ENCODE measurements around the gene CEMIP. TPM values are rescaled to one million over a fixed set of nuclear protein-coding genes. Genes with fewer than 3 reads are reported as not detected.

Gene CEMIP
- total RNA-seq, 2 experiments from 2014 or later, result not detected

GRCh38 chr15:80789796-80790195, 10.6 kb downstream of the CEMIP start:
- Histone ChIP-seq H3K79me2 (ENCODE audit: insufficient read depth, low read depth, low read length) (no peaks in the 10 kb centered on the region), H3K4me2 (ENCODE audit: low read length) (no peak overlapping the region), H3K4me3 (ENCODE audit: low read depth, low read length, poor library complexity, severe bottlenecking) (no peak overlapping the region), H3K27ac (ENCODE audit: low read depth, low read length, poor library complexity, severe bottlenecking) (no peak overlapping the region), H2AFZ (ENCODE audit: low read length) (no peak overlapping the region), H4K20me1 (ENCODE audit: insufficient read depth, low read length) (no peaks in the 10 kb centered on the region), H3K4me1 (ENCODE audit: insufficient read depth, low read length, poor library complexity, severe bottlenecking) (no peaks in the 10 kb centered on the region), H3K9me2 (ENCODE audit: insufficient read depth, low read length) (no peaks in the 10 kb centered on the region), H3K9me3 (ENCODE audit: low read length) (no peaks in the 10 kb centered on the region), H3K36me3 (ENCODE audit: insufficient read depth, low read length) (no peaks in the 10 kb centered on the region)
- ChIA-PET POLR2A (interaction anchor here (0.6 kb wide), 1 partner anchor 84 kb away, joined by 3 read pairs; no protein-coding TSS in a partner anchor), CTCF (ENCODE audit: unreplicated experiment) (no interaction called here)
- TF ChIP-seq CTCF (conservative IDR thresholded peaks at IDR 0.05; ENCODE audit: low read length) (no peak), EZH2phosphoT487 (IDR thresholded peaks at IDR 0.05; ENCODE audit: borderline replicate concordance, low read depth, low read length) (no peak)
- no peak for DNase-seq (ENCODE audit: low spot score)
- no TSS peak for BruUV-seq (replicated peaks)
- intact Hi-C loops (cut with micrococcal nuclease; ENCODE audit: unreplicated experiment), result no loop called here

GRCh38 chr15:80790236-80790635, 11.1 kb downstream of the CEMIP start:
- no TSS peak for BruUV-seq (replicated peaks)
- no peak overlapping the region for H3K4me3 ChIP-seq (ENCODE audit: low read depth, low read length, poor library complexity, severe bottlenecking)
- H3K9me2 ChIP-seq (ENCODE audit: insufficient read depth, low read length), result no peaks in the 10 kb centered on the region
- H3K27ac ChIP-seq (ENCODE audit: low read depth, low read length, poor library complexity, severe bottlenecking), result no peak overlapping the region
- H3K4me1 ChIP-seq (ENCODE audit: insufficient read depth, low read length, poor library complexity, severe bottlenecking), result no peaks in the 10 kb centered on the region
- H3K9me3 ChIP-seq (ENCODE audit: low read length), result no peaks in the 10 kb centered on the region
- intact Hi-C loops (cut with micrococcal nuclease; ENCODE audit: unreplicated experiment), result no loop called here
- DNase-seq (ENCODE audit: low spot score), result no peak
- no peak overlapping the region for H3K4me2 ChIP-seq (ENCODE audit: low read length)
- no peaks in the 10 kb centered on the region for H3K79me2 ChIP-seq (ENCODE audit: insufficient read depth, low read depth, low read length)
- H3K36me3 ChIP-seq (ENCODE audit: insufficient read depth, low read length), result no peaks in the 10 kb centered on the region
- no peaks in the 10 kb centered on the region for H4K20me1 ChIP-seq (ENCODE audit: insufficient read depth, low read length)
- ChIA-PET CTCF (ENCODE audit: unreplicated experiment) (no interaction called here), POLR2A (no interaction called here)
- TF ChIP-seq CTCF (conservative IDR thresholded peaks at IDR 0.05; ENCODE audit: low read length), result no peak
- TF ChIP-seq EZH2phosphoT487 (IDR thresholded peaks at IDR 0.05; ENCODE audit: borderline replicate concordance, low read depth, low read length), result no peak
- H2AFZ ChIP-seq (ENCODE audit: low read length), result no peak overlapping the region

- H3K9me2 ChIP-seq (ENCODE audit: insufficient read depth, low read length), result no peaks in the 10 kb centered on the region
- intact Hi-C loops (cut with micrococcal nuclease; ENCODE audit: unreplicated experiment), result no loop called here
- H3K4me2 ChIP-seq (ENCODE audit: low read length), result no peak overlapping the region
- no peak overlapping the region for H3K4me3 ChIP-seq (ENCODE audit: low read depth, low read length, poor library complexity, severe bottlenecking)
- H3K27ac ChIP-seq (ENCODE audit: low read depth, low read length, poor library complexity, severe bottlenecking), result no peak overlapping the region
- H3K79me2 ChIP-seq (ENCODE audit: insufficient read depth, low read depth, low read length), result no peaks in the 10 kb centered on the region
- H4K20me1 ChIP-seq (ENCODE audit: insufficient read depth, low read length), result no peaks in the 10 kb centered on the region
- no peaks in the 10 kb centered on the region for H3K4me1 ChIP-seq (ENCODE audit: insufficient read depth, low read length, poor library complexity, severe bottlenecking)
- ChIA-PET POLR2A (no interaction called here), CTCF (ENCODE audit: unreplicated experiment) (no interaction called here)
- TF ChIP-seq EZH2phosphoT487 (IDR thresholded peaks at IDR 0.05; ENCODE audit: borderline replicate concordance, low read depth, low read length) (no peak), CTCF (conservative IDR thresholded peaks at IDR 0.05; ENCODE audit: low read length) (no peak)
- H3K9me3 ChIP-seq (ENCODE audit: low read length), result no peaks in the 10 kb centered on the region
- no peaks in the 10 kb centered on the region for H3K36me3 ChIP-seq (ENCODE audit: insufficient read depth, low read length)
- no peak overlapping the region for H2AFZ ChIP-seq (ENCODE audit: low read length)
- no peak for DNase-seq (ENCODE audit: low spot score)
- no TSS peak for BruUV-seq (replicated peaks)
Measured at GRCh38 chr15:80791004-80791403, 11.8 kb downstream of the CEMIP start.

Data from OCI-LY7 (cell line).